Skeletal muscle tissue (tissue), 4 donors: ENCODE data around the gene DCTN2. TPM values are rescaled to one million over a fixed set of nuclear protein-coding genes. Genes with fewer than 3 reads are reported as not detected.
"Not testable (repeated sequence)": the region's sequence is repeated elsewhere in the genome, so short reads cannot be mapped to it uniquely, and the experiment has no call there.

Experiments used
- H3K27ac ChIP-seq: one replicate; pipeline ENCODE4 v1.7.0; 2013; ENCODE audit warnings: mild to moderate bottlenecking, low read depth, low read length, inconsistent platforms
- H3K27me3 ChIP-seq, 3 donors: one replicate each; pipeline ENCODE4 v1.7.0; 2013; ENCODE audit warnings: low read length in 3 of 3; ENCODE audit not compliant: control insufficient read depth in 3 of 3, insufficient read depth in 3 of 3
- H3K36me3 ChIP-seq, 3 donors: one replicate each; pipeline ENCODE4 v1.7.0; 2013; ENCODE audit warnings: low read length in 3 of 3; ENCODE audit not compliant: control insufficient read depth in 3 of 3, insufficient read depth in 3 of 3
- H3K4me1 ChIP-seq, 3 donors: one replicate each; pipeline ENCODE4 v1.7.0; 2013; ENCODE audit warnings: low read length in 3 of 3, mild to moderate bottlenecking in 3 of 3; ENCODE audit not compliant: control insufficient read depth in 3 of 3, insufficient read depth in 3 of 3
- H3K4me3 ChIP-seq, 3 donors: one replicate each; pipeline ENCODE4 v1.7.0; 2013; ENCODE audit warnings: low read length in 3 of 3
- H3K9ac ChIP-seq, 3 donors: one replicate each; pipeline ENCODE4 v1.7.0; 2013; ENCODE audit warnings: low read length in 3 of 3, mild to moderate bottlenecking in 3 of 3, moderate library complexity in 2 of 3, low read depth in 1 of 3
- H3K9me3 ChIP-seq, 3 donors: one replicate each; pipeline ENCODE4 v1.7.0; 2013; ENCODE audit warnings: low read length in 3 of 3; ENCODE audit not compliant: control insufficient read depth in 3 of 3
- total RNA-seq: library from RNA; depleted of rRNA; stranded (reverse); fragments of >200 nt; gene quantifications from one replicate; pipeline ENCODE4 v1.2.3, GENCODE V29; 2014
- donor health status: Osteomylitis.

Gene DCTN2
- total RNA-seq, 1 donor from 2014 or later, result 79.9 TPM

DNA sequence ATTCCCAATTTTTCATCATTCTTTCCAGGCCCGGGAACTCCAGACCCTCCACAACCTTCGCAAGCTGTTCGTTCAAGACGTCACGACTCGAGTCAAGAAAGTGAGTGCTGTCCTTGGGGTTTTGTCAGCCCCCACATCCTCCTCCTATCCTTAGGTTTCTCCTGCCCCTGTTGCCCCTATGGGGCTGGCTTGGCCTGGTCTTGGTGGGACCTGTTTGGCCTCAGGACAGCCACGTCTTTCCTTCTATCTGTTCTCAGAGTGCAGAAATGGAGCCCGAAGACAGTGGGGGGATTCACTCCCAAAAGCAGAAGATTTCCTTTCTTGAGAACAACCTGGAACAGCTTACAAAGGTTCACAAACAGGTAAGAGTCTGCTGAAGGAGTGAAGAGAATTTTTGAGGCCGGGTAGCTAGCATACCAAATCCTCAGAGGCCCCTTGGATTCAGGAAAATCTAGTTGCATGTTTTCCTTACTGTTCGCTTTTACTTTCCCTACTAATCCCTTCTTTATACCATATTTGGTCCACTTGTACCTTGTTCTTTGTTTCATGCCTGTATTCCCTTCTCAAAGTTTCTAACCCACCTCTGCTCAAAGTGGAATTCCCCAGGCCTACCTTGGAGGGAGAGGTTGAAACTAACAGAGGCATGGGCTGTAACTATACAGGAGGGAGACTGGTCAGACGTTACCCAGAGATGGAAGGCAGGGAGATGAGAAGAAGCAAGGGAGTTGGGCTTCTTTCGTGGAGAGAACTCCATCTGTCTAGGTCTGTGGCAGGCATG lies 31.2 kb upstream of the DCTN2 start:
- H3K9me3 ChIP-seq, result no peaks in the 10 kb centered on the region
- H3K36me3 ChIP-seq, result no peaks in the 10 kb centered on the region
- H3K27me3 ChIP-seq, result peaks cover 0 to 7% (median 0%) of the 10 kb centered on the region in 3 donors
- no peak overlapping the region for H3K9ac ChIP-seq
- H3K4me1 ChIP-seq, result peaks cover 0 to 3% (median 0%) of the 10 kb centered on the region in 3 donors
- H3K27ac ChIP-seq, result no peak overlapping the region
- H3K4me3 ChIP-seq, result no peak overlapping the region

DNA sequence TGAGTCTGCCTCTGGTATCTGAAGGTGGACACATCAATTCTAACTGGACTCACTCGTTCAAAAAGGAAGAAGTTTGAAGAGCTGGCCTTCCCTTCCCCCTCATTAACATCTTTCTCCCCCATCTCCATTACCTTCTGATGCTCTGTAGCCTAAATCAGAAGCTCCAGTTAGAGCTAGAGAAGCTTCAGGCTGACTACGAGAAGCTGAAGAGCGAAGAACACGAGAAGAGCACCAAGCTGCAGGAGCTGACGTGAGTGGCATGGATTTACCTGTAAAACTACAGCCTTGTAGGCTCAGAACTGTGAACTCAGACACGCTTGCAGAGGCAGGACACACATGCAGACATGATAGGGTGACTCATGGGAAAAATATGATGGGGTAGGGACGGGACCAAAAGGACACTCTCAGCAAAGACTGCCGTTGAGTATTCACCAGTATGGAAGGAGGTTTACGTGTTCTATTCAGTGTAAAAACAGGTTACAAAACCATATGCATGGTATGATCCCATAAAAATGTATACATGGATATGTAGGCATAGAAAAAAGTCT lies 29.7 kb upstream of the DCTN2 start:
- H3K27ac ChIP-seq, result no peak overlapping the region
- H3K9me3 ChIP-seq, result no peaks in the 10 kb centered on the region
- no peaks in the 10 kb centered on the region for H3K4me1 ChIP-seq
- no peak overlapping the region for H3K9ac ChIP-seq
- no peaks in the 10 kb centered on the region for H3K36me3 ChIP-seq
- H3K4me3 ChIP-seq, result no peak overlapping the region
- H3K27me3 ChIP-seq, result peaks cover 0 to 10% (median 5%) of the 10 kb centered on the region in 3 donors

DNA sequence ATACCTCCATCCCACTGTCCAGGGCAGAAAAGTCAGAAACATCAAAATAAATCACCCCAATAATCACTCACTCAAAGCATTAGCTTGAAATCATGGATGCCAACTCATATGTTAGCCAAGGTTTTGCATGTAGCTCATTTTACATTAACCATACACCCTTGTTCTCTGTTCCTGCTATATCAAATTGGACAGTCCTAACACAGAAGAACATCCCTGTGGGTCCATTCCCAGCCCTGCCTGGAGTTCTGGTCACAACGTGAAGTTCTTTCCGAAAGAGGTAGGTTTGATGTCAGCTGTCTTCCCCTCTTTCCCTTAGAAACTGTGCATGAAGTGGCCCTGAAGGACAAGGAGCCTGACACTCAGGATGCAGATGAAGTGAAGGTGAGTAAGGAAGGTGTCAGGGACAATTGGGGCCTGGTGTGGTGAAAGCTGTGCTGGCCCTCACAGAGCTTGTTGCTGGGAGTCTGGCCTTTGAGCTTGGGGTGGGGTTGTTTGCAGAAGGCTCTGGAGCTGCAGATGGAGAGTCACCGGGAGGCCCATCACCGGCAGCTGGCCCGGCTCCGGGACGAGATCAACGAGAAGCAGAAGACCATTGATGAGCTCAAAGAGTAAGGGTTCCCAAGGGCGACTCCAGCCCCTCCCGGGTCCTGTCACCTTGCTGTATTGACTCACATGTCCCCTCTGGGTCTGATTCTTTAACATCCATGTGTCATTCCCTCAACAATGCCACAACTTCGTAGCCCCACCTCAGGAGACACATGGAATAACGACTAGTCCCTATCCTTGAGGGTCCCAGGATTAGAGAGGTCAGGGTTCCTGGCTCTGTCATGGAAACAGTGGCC lies 29.0 kb upstream of the DCTN2 start:
- Histone ChIP-seq H3K9me3 (no peaks in the 10 kb centered on the region), H3K9ac (no peak overlapping the region), H3K27ac (no peak overlapping the region), H3K27me3 (peaks cover 0 to 8% (median 5%) of the 10 kb centered on the region in 3 donors), H3K4me1 (no peaks in the 10 kb centered on the region), H3K36me3 (no peaks in the 10 kb centered on the region), H3K4me3 (no peak overlapping the region)

DNA sequence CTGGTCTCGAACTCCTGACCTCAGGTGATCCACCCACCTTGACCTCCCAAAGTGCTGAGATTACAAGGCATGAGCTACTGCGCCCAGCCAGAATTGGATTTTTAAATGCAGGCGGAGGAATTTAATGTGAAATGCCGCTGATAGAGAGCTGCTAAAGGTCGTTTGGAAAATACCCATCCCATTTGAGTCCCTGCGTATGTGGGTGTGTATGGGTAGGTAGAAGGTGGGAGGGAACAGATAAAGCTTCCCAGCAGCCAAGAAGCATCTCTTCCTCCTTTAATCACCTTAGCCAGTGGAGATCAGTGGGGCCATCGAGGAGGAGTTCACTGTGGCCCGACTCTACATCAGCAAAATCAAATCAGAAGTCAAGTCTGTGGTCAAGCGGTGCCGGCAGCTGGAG lies 27.8 kb upstream of the DCTN2 start:
- H3K4me1 ChIP-seq, result no peaks in the 10 kb centered on the region
- H3K4me3 ChIP-seq, result no peak overlapping the region
- H3K27me3 ChIP-seq, result peaks cover 0 to 10% (median 5%) of the 10 kb centered on the region in 3 donors
- no peak overlapping the region for H3K27ac ChIP-seq
- no peak overlapping the region for H3K9ac ChIP-seq
- no peaks in the 10 kb centered on the region for H3K36me3 ChIP-seq
- no peaks in the 10 kb centered on the region for H3K9me3 ChIP-seq

DNA sequence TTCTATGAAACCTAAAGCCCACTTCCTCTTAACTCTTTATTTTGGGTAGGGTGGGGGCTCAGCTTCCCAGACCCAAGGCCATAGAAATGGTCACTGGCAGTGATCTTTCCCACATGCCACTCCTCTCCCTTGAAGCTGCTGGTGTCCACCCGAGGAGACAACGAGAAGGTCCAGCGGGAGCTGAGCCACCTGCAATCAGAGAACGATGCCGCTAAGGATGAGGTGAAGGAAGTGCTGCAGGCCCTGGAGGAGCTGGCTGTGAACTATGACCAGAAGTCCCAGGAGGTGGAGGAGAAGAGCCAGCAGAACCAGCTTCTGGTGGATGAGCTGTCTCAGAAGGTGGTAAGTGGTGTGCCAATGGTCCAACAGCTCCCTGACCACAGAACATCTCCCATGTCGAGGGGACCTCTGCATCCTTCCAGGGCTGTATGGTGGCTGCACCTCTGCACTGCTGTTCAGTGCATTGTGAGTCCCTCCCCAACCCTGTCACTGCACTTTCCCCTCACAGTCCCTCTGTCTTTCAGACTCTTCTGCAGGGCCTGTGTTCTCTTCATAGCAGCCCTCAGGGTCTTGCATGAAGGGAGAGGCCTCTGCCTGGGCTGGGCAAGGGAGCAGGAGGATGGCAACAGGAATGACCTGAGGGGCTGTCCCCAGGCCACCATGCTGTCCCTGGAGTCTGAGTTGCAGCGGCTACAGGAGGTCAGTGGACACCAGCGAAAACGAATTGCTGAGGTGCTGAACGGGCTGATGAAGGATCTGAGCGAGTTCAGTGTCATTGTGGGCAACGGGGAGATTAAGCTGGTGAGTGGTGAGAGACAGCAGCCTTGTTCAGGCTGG lies 25.2 kb upstream of the DCTN2 start:
- H3K9me3 ChIP-seq, result no peaks in the 10 kb centered on the region
- no peak overlapping the region for H3K27ac ChIP-seq
- H3K36me3 ChIP-seq, result no peaks in the 10 kb centered on the region
- no peaks in the 10 kb centered on the region for H3K4me1 ChIP-seq
- no peak overlapping the region for H3K9ac ChIP-seq
- peaks cover 3 to 22% (median 12%) of the 10 kb centered on the region in 3 donors for H3K27me3 ChIP-seq
- H3K4me3 ChIP-seq, result no peak overlapping the region

DNA sequence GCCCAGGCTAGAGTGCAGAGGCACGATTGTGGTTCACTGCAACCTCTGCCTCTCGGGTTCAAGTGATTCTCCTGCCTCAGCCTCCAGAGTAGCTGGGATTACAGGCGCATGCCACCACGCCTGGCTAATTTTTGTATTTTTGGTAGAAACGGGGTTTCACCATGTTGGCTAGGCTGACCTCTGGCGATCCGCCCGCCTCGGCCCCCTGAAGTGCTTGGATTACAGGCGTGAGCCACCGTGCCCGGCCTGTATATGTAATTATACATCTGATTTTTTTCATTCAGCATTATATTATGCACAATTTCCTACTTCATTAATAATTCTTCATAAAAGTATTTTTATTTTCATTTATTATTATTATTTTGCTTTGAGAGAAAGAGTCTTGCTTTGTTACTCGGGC lies 23.4 kb upstream of the DCTN2 start:
- not testable (repeated sequence) for H3K4me3 ChIP-seq, H3K27ac ChIP-seq, H3K4me1 ChIP-seq, H3K9ac ChIP-seq, H3K36me3 ChIP-seq, H3K9me3 ChIP-seq
- H3K27me3 ChIP-seq, result peaks cover 3 to 22% (median 12%) of the 10 kb centered on the region in 3 donors

DNA sequence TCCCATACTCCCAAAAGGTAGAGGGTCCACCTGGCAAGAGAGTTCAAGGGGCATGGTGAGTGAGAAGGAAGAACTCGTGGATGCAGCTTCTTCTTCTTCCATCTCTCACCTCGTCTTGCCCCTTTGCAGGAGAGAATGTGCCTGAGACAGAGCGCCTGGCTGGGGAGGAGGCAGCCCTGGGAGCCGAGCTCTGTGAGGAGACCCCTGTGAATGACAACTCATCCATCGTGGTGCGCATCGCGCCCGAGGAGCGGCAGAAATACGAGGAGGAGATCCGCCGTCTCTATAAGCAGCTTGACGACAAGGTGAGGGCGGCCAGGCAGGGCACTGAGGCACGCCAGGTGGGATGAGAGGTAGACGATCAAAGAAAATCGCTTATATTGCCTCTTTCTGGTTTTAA lies 22.9 kb upstream of the DCTN2 start:
- H3K4me1 ChIP-seq, result no peaks in the 10 kb centered on the region
- H3K27ac ChIP-seq, result no peak overlapping the region
- H3K27me3 ChIP-seq, result peaks cover 3 to 22% (median 12%) of the 10 kb centered on the region in 3 donors
- no peak overlapping the region for H3K9ac ChIP-seq
- no peak overlapping the region for H3K4me3 ChIP-seq
- no peaks in the 10 kb centered on the region for H3K36me3 ChIP-seq
- H3K9me3 ChIP-seq, result no peaks in the 10 kb centered on the region

DNA sequence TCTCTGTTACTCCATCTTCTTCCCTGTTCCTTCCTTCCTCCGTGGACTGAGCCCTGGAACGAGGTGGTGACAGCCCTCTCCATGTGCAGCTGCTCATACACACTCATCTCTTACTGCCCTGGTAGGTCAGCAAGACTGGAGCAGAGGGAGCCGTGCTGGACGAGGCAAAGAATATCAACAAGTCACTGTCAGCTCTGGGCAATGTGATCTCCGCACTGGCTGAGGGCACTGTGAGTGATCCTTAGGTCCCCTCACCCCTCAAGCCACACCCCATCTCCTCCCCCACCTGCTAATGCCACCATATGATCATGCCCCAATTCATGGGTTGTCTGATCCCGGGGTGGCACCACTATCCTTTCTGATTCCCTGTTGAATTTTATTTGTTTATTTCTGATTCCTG lies 21.8 kb upstream of the DCTN2 start:
- Histone ChIP-seq H3K27ac (no peak overlapping the region), H3K9me3 (no peaks in the 10 kb centered on the region), H3K9ac (no peak overlapping the region), H3K36me3 (no peaks in the 10 kb centered on the region), H3K4me3 (no peak overlapping the region), H3K27me3 (peaks cover 8 to 27% (median 12%) of the 10 kb centered on the region in 3 donors), H3K4me1 (no peaks in the 10 kb centered on the region)

DNA sequence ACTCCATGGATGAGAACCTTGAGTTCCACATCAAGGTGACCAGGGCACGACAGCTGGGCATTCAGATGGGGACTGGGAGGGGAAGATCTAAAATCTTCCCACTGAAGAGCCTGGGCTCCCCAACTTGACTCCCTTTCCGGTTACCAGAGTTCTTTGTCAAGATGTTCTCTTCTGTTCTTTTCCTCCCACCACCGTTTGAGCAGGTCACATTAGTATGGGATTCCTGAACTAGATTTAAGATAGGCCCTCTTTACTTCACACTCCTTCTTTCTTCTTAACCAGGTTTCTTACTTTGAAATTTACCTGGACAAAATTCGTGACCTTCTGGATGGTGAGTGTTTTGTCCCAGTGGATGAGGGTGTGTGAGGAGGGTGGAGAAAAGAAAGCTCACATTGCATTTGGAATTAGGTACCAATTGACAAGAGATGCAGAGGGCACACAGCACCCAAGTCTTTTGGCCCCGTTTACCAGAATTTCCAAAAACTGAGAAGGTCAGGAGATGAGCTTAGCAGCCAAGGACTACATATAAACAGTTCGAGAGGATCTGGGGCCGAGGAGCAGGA lies 17.3 kb upstream of the DCTN2 start:
- Histone ChIP-seq H3K4me1 (no peaks in the 10 kb centered on the region), H3K27me3 (peaks cover 7 to 16% (median 12%) of the 10 kb centered on the region in 3 donors), H3K36me3 (no peaks in the 10 kb centered on the region)

More for the DNA sequence above, 17.3 kb upstream of the DCTN2 start:
- no peaks in the 10 kb centered on the region for H3K9me3 ChIP-seq
- H3K9ac ChIP-seq, result no peak overlapping the region
- no peak overlapping the region for H3K4me3 ChIP-seq
- no peak overlapping the region for H3K27ac ChIP-seq
